ENCODE measurements around the gene RPS6KB1.
"Not testable (repeated sequence)": the region's sequence is repeated elsewhere in the genome, so short reads cannot be mapped to it uniquely, and the experiment has no call there.

Gene RPS6KB1

DNA sequence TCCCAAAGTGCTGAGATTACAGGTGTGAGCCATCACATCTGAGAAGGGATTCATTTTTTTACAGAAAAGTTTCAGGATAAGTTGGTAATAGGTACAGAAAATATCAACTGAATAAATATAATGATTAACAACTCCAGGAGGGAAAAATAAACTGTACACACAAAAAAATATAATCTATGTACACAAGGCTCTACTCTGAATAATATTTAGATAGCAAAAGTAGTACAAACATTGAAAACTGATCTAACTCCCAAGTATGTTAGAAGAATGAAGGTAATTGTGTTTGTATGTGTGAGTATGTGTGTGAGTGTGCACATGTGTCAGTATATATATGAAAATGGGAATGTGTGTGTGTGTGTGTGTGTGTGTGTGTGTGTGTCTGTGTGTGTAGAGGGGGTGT lies 20.6 kb upstream of the RPS6KB1 start:
- DNase-seq = no peak

GRCh38 chr17:59873414-59873813 lies 19.5 kb upstream of the RPS6KB1 start:
- not testable (repeated sequence) for DNase-seq

- no peak for DNase-seq
These were observed 18.5 kb upstream of the RPS6KB1 start for GRCh38 chr17:59874376-59874775.

DNA sequence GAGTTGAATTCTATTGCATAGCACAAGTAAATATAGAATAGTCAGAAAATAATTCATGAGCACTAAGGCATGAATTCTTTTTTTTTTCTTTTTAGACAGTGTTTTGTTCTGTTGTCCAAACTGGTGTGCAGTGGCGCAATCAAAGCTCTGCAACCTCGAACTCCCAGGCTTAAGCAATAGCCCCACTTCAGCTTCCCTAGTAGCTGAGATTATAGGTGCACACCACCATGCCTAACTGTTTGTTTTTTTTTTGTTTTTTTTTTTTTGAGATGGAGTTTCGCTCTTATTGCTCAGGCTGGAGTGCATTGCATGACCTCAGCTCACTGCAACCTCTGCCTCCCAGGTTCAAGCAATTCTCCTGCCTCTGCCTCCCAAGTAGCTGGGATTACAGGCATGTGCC lies 16.8 kb upstream of the RPS6KB1 start:
- DNase-seq = no peak

GRCh38 chr17:59877965-59878364 lies 15.0 kb upstream of the RPS6KB1 start:
- DNase-seq = no peak

DNA sequence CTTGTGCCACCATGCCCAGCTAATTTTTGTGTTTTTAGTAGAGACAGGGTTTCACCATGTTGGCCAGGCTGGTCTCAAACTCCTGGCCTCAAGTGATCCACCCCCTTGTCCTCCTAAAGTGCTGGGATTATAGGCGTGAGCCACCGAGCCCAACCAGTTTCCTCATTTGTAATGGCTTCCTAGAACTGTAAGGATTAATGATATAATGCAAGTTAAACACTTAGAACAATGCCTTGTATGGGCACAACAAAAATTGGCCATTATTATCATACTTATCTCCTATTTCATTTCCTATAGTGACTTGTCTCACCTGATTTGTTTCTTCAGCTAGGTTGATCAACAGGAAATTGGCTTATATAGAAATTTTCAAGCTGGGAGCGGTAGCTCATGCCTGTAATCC lies 14.3 kb upstream of the RPS6KB1 start:
- no peak for DNase-seq

GRCh38 chr17:59884861-59885260 lies 8.1 kb upstream of the RPS6KB1 start:
- DNase-seq = no peak

GRCh38 chr17:59888145-59888750 lies 4.7 kb upstream of the RPS6KB1 start:
- DNase-seq = no peak

DNA sequence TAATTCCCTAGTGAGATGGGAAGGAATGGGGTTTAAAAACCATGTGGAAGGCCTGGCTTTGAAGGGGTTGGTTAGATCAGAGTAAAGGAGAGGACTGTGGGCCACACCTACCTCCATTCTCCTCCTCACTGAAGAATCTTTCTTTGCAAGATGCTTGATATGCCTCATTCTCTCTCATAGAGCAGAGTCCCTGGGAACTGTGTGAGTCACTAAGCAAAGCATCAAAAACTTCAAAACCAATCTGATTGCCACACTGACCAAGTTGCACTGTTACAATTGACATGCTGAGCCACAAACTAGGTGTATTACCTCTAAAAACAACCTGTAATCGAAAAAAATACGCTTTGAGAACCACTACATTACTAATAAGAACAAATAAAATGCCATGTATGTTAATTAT lies 2.2 kb upstream of the RPS6KB1 start:
- DNase-seq = no peak

GRCh38 chr17:59892251-59892923 lies 534 bp upstream of the RPS6KB1 start:
- no peak for DNase-seq

GRCh38 chr17:59893676-59894100 lies 767 bp downstream of the RPS6KB1 start:
- DNase-seq = peak in 1 of 3 experiments; percentile 28

DNA sequence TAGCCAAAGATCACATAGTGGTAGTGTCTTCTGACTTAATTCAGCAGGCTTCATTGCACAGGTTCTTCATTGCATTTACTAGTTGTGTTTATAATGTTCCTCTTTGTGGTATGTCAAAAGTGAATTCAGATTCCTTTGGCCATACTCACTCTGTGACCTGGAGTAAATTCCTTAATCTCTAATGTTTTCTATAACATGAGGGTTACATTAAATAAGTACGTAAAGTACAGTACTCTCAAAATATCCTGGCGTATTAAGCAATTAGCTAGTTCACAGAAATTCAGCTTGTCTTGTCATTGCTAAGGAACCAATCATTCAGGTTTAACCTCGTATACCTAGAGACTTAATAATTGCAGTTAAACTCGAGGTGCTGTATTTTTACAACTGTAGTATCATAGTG lies 4.2 kb downstream of the RPS6KB1 start:
- DNase-seq = no peak

- DNase-seq = no peak
These were observed 6.2 kb downstream of the RPS6KB1 start for GRCh38 chr17:59899099-59899498.

DNA sequence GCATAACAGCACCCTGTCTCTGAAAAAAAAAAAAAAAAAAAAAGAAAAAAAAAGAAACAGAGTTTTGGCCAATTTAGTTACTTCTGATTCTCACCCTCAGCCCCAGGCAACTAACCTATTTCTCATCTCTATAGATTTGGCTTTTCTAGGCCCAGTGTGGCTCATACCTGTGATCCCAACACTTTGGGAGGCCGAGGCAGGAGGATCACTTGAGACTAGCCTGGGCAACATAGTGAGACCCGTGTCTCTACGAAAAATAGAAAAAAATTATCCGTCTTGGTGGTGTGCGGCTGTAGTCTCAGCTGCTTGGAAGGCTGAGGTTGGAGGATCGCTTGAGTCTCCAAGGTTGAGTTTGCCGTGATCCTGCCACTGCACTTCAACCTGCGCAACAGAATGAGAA lies 8.7 kb downstream of the RPS6KB1 start:
- no peak for DNase-seq

- no peak for DNase-seq
These were observed 10.5 kb downstream of the RPS6KB1 start for GRCh38 chr17:59903455-59903854.

DNA sequence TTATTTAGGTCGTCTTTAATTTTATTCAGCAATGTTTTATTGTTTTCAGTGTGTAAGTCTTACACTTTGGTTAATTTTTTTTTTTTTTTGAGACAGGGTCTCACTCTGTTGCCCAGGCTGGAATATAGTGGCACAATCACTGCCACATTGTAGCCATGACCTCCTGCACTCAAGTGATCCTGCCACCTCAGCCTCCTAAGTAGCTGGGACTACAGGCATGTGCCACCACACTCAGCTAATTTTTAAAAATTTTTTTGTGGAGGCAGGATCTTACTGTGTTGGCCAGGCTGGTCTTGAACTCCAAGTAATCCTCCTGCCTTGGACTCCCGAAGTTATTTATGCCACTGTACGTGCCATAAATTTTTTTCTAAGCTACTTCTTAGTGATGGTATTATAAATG lies 14.5 kb downstream of the RPS6KB1 start:
- no peak for DNase-seq

- peak; percentile 2 to 66 (median 33) for DNase-seq
These were observed 21.4 kb downstream of the RPS6KB1 start for GRCh38 chr17:59914274-59914854.

GRCh38 chr17:59916446-59916845 lies 23.5 kb downstream of the RPS6KB1 start:
- no peak for DNase-seq

GRCh38 chr17:59920637-59921036 lies 27.7 kb downstream of the RPS6KB1 start:
- not testable (repeated sequence) for DNase-seq

- not testable (repeated sequence) for DNase-seq
These were observed 37.2 kb downstream of the RPS6KB1 start for GRCh38 chr17:59930121-59930520.

GRCh38 chr17:59930768-59931167 lies 37.8 kb downstream of the RPS6KB1 start:
- not testable (repeated sequence) for DNase-seq

GRCh38 chr17:59933317-59933716 lies 40.4 kb downstream of the RPS6KB1 start:
- DNase-seq = not testable (repeated sequence)

DNA sequence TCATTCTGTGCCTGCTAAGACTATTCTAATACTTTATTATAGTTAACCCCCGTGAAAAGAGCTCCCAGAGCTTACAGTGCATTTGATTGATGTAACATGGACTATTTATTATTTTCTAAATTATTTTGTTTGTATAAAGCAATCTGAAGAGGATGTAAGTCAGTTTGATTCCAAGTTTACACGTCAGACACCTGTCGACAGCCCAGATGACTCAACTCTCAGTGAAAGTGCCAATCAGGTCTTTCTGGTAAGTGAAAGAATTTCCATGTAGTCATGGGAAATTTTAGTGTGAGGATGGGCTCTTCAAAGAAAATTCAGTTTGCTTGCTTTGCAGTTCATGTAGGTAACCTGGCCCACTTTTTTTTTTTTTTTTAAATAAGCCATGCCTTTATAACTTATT lies 47.8 kb downstream of the RPS6KB1 start:
- DNase-seq = not testable (repeated sequence)

- DNase-seq = no peak
These were observed 48.2 kb downstream of the RPS6KB1 start for GRCh38 chr17:59941131-59941530.
